Memory B cell (primary cell): ENCODE data around the gene SBNO2.
A peak's percentile ranks its signal among the peaks of the same experiment; 100 is the strongest.

Experiments used
- ATAC-seq: fragments of 150-1000 bp; cut with Tn5 transposase; 2 replicates; pipeline ENCODE4 v1.10.0; 2021; ENCODE audit warnings: low read depth, mild to moderate bottlenecking, moderate library complexity
- DNase-seq, 2 donors: peaks; one replicate each; pipeline ENCODE4 v3.0.0; 2022; ENCODE audit warnings: low spot score in 2 of 2
- H3K27ac Mint-ChIP-seq: one replicate; pipeline ENCODE4 v1.8.0; 2022; ENCODE audit warnings: mild to moderate bottlenecking, moderate library complexity, mixed read lengths
- H3K27me3 Mint-ChIP-seq: one replicate; pipeline ENCODE4 v1.8.0; 2022; ENCODE audit warnings: mixed read lengths
- H3K36me3 Mint-ChIP-seq: one replicate; pipeline ENCODE4 v1.8.0; 2022; ENCODE audit warnings: mild to moderate bottlenecking, mixed read lengths
- H3K4me1 Mint-ChIP-seq: one replicate; pipeline ENCODE4 v1.8.0; 2022; ENCODE audit warnings: mixed read lengths
- H3K4me3 Mint-ChIP-seq: one replicate; pipeline ENCODE4 v1.8.0; 2022; ENCODE audit warnings: mild to moderate bottlenecking, moderate library complexity, mixed read lengths
- H3K9me3 Mint-ChIP-seq: one replicate; pipeline ENCODE4 v1.8.0; 2022; ENCODE audit warnings: mixed read lengths

SBNO2 gene

DNA sequence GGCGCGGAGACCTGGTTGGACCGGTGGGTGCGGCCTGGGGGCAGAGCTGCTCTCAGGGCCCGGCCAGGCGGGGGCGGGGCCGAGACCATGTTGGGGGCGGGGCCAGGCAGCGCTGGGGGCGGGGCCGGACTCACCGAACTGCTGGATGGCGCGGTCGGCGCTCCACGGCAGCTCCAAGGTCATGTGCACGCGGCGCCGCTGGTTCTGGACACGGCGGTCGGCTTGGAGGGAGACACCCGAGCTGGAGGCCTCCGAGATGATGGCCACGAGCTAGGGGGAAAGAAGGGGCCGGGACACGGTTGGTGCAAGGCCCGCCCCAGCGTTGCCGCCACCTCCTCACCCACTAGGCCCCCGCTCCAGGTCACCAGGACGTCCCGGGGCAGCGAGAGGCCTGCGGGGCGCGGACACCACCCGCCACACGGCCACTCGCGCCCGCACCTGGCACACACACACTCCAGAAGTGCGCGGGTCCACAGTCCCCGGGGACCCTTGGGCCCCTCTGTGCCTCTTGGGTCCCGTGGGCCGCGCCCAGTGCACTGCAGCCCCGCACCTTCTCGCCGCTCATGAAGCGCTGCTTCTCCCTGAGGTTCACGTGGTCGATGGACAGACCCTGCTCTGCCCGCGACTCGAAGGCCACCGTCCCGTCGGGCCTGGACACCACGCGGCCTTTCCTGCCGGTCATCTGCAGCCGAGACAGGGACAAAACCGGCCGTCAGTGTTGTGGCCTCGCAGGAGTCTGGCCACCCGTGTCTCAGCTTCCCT is 61.6 kb downstream of the SBNO2 start:
- Mint-ChIP-seq H3K9me3 (no peaks in the 10 kb centered on the region), H3K4me3 (no peak overlapping the region), H3K27me3 (no peaks in the 10 kb centered on the region), H3K4me1 (peaks cover 2% of the 10 kb centered on the region), H3K36me3 (peaks cover 3% of the 10 kb centered on the region), H3K27ac (no peak overlapping the region)
- no peak for ATAC-seq
- DNase-seq = no peak

DNA sequence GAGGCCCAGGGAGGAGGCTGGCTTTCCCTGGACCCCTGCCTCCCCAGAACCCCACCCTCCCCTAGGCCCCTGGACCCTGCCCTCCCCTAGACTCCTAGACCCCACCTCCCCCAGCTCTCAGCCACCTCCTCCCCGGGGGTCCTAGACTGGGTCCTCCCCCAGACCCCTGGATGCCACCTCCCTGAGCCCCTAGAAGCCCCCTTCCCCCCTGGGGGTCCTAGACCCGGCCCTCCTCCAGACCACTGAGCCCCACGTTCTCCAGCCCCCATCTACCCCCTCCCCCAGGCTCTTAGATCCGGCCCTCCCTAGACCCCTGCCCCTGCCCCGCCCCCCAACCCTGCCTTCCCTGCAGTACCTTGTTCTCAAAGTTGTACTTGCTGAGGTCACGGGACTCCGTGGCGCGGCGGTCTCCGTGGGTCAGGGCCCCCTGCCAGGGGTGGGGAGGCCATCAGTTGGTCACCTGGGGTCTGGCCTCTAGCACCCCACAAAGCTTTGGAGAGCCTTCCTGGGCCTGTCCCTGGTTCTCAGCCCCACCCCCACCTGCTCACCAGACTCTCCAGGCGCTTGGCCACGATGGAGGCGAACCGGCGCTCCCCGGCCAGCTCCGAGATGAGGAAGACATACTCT is 62.3 kb downstream of the SBNO2 start:
- Mint-ChIP-seq H3K4me1 (peaks cover 5% of the 10 kb centered on the region), H3K27me3 (no peaks in the 10 kb centered on the region), H3K27ac (no peak overlapping the region), H3K9me3 (no peaks in the 10 kb centered on the region), H3K36me3 (peaks cover 3% of the 10 kb centered on the region), H3K4me3 (no peak overlapping the region)
- DNase-seq (no peak), ATAC-seq (no peak)

DNA sequence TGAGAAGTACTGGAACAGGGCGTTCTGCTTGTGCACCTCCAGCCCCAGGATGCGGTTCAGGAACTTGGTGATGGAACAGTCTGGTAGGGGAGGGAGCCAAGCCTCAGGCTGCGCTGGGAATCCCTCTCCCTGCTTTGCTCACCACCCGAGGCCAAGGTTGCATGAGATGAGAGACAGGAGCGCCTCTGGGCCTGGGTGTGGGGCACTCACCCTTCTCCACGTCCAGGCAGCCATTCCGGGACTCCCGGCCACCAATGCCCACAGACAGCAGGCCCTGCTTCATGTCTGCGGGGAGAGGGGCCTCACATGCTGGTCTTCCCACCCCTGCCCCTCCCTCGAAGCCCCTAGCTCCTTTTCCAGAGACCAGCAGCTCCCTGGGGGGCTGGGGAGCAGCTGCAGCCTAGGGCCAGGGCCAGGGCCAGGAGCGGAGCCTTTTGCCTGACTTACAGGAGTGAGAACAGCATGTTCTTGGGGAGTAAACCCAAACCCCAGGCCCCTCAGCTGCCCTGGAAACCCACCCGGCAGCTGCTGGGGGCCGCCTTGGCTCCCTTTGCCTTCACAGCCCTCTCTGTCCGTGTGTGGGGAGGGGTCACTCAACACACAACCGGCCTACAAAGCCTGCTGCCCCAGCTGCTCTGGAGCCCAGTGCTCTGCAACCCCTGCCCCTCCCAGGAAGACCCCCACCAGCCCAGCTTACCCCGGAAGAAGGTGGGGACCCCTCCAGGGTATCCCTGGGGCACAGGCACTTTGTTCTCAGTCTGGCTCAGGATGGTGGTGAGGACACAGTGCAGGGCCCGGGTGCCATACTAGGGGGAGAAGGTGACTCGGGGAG is 63.0 kb downstream of the SBNO2 start:
- Mint-ChIP-seq H3K27ac (no peak overlapping the region), H3K27me3 (no peaks in the 10 kb centered on the region), H3K9me3 (no peaks in the 10 kb centered on the region), H3K4me1 (peaks cover 6% of the 10 kb centered on the region), H3K4me3 (no peak overlapping the region), H3K36me3 (peaks cover 3% of the 10 kb centered on the region)
- ATAC-seq (no peak), DNase-seq (no peak)

DNA sequence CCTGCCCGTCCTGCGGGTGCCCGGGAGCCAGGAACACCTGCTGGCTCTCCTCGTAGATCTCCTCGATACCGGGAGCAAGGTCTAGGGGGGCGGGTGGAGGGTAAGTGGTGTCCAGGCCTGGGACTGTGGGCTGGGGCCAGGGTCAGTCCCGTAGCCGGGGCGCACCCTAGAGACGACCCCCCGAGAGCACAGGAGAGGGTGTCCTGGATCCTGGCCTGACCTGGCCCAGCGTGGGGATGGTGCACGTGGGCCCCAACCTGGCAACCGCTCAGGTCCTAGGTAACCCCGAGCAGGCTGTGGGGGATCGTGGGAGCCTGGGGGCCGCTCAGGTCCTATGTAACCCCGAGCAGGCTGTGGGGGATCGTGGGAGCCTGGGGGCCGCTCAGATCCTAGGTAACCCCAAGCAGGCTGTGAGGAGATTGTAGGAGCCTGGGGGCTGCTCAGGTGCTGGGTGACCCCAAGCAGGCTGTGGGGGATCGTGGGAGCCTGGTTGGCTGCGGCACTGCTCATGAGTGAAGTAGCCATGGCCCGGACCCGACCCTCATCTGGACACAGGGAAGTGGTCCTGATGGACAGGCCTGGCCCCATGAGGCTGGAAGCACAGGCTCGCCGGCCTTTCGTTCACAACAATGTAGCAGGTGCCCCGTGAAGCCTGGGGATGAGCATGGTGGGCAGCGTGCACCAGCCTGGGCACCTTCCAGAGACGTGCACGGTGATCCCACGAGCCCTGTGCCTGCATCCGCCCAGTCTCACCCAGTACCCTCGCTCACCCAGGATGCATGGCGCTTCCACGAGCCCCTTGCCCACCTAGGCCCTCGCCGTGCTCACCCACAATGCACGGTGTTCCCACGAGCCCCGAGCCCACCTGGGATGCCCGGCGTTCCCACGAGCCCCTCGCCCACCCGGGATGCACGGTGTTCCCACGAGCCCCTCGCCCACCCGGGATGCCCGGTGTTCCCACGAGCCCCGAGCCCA is 64.1 kb downstream of the SBNO2 start:
- H3K27me3 Mint-ChIP-seq = no peaks in the 10 kb centered on the region
- H3K36me3 Mint-ChIP-seq = peaks cover 1% of the 10 kb centered on the region
- no peaks in the 10 kb centered on the region for H3K9me3 Mint-ChIP-seq
- ATAC-seq (no peak), DNase-seq (no peak)
- no peak overlapping the region for H3K4me3 Mint-ChIP-seq
- H3K27ac Mint-ChIP-seq = no peak overlapping the region
- H3K4me1 Mint-ChIP-seq = peaks cover 6% of the 10 kb centered on the region

DNA sequence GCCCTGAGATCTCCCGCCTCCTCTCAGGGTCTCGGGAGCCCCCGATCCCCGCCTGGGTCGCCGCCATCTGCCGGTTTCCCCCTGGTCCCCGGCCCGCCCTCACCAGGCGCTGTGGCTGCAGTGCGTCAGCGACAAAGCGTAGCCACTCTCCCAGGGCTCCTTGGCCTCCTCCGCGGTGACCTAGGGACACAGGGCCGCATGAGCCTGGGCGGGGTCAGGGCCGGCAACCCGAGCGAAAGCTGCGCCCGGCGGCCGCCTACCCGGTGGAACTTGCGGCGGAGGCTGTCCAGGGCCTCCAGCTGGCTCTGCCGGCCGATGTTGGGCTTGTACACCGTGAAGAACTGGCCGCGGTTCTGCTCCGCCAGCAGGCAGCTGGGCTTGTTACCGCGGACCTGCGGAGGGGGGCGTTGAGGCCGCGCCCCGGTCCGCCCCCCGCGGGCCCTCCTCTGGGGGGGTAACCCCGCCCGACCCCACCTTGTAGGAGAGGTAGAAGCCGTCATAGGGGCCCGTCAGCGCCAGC is 65.0 kb downstream of the SBNO2 start:
- Mint-ChIP-seq H3K27ac (no peak overlapping the region), H3K4me1 (peaks cover 6% of the 10 kb centered on the region), H3K36me3 (peaks cover 1% of the 10 kb centered on the region), H3K27me3 (no peaks in the 10 kb centered on the region), H3K9me3 (no peaks in the 10 kb centered on the region), H3K4me3 (no peak overlapping the region)
- no peak for ATAC-seq
- DNase-seq = no peak

DNA sequence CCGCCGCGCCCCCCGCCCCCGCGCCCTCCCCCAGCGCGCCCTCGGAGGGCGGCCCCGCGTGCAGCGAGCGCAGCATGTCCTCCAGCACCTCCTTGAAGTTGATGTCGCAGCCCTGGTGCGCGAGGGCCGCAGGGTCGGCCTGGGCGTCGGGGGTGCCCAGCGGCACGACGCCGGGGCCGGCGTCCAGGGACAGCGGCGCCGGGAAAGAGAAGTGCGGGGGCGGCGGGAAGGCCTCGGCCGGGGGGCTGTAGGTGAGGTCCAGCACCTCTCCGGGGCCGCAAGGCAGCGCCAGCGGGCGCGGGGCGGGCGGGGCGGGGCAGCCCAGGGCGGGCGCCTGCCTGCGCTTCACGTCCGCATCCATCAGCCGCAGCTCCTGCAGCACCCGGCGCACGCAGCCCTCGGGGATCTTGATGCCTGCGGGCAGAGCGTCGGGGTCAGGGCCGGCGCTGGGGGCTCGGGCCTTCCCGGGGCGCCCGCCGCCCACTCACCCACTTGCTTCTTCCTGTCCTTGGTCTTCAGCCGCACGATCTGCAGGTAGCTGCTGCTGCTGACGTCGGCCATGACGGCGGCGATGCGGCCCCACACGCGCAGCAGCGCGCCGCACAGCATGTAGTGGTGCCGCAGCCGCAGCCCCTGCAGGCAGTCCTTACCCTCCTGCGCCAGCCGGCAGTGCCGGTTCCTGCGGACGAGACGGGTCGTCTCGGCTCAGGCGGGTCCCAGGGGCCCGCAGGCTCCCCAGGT is 65.6 kb downstream of the SBNO2 start:
- peaks cover 1% of the 10 kb centered on the region for H3K36me3 Mint-ChIP-seq
- no peak overlapping the region for H3K4me3 Mint-ChIP-seq
- no peak overlapping the region for H3K27ac Mint-ChIP-seq
- peaks cover 5% of the 10 kb centered on the region for H3K4me1 Mint-ChIP-seq
- no peak for ATAC-seq
- no peaks in the 10 kb centered on the region for H3K27me3 Mint-ChIP-seq
- DNase-seq = no peak
- no peaks in the 10 kb centered on the region for H3K9me3 Mint-ChIP-seq

DNA sequence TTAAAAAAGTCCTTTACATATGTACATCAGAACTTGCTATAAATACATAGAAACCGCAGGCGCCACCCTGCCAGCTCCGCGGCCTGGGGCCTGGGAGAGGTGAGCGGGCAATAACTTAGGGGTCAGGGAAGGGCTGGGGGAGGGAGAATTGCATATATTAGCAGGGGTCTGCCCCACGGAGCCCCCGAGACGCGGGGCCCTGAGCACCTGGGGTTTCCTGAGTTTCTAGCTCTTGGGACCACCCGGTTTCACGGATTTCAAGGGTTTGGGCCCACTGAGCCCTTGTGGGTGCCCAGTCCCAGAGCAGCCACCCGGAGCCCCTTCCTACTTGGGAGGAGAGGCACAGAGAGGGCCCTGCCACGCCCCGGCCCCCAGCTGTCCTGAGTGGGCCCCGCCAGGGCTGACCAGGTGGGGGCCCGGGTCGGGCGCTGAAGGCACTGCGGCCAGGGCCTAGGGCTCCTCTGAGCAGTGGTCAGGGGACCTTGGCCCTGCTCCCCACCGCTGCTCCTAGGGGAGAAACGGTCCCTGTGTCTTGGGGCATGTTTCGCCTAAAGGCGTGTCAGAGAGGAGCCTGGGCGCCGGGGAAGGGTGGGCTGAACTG is 66.3 kb downstream of the SBNO2 start:
- no peak for ATAC-seq
- no peaks in the 10 kb centered on the region for H3K27me3 Mint-ChIP-seq
- no peak for DNase-seq
- peaks cover 1% of the 10 kb centered on the region for H3K36me3 Mint-ChIP-seq
- peak overlapping the region; percentile 68 for H3K27ac Mint-ChIP-seq
- H3K4me1 Mint-ChIP-seq = peaks cover 4% of the 10 kb centered on the region
- H3K9me3 Mint-ChIP-seq = no peaks in the 10 kb centered on the region
- no peak overlapping the region for H3K4me3 Mint-ChIP-seq

DNA sequence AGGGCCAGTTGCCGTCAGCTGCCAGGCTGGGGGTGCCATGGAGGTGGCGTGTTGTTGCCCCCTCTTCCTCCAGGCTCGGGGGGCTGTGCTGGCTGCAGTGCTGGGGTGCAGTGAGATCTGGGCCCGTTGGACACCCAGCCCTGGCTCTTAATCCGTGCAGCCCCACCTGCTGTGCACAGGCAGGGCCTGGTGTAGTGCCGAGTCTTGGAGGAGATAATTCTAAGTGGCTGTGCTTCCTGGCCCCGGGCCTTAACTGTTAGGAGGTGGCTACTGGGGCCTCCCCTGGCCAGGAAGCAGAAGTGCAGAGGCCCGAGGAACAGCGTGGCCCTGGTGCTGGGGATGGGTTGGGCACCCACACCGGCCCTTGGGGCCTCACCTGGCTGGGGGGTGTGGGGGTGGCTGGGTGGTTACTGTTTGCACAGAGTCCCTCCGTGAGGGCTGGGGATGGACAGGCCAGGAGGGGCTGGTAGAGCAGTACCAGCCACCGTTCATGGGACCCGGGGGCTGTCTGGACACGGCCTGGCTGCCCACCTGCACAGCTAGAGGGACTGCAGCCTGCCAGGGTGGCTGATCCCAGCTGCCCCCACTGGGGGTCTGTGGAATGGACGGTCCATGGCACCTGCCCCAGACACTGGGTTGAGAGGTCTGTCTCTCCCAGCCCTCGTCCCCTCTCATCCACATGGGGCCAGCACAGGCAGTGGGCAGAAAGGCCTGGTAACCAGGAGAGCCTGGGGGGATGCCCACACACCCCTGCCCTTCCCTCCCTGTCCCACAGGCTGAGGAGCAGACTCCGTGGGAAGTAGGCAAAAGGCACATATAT is 67.0 kb downstream of the SBNO2 start:
- Mint-ChIP-seq H3K27ac (peak overlapping the region; percentile 68), H3K36me3 (peaks cover 1% of the 10 kb centered on the region)

DNA sequence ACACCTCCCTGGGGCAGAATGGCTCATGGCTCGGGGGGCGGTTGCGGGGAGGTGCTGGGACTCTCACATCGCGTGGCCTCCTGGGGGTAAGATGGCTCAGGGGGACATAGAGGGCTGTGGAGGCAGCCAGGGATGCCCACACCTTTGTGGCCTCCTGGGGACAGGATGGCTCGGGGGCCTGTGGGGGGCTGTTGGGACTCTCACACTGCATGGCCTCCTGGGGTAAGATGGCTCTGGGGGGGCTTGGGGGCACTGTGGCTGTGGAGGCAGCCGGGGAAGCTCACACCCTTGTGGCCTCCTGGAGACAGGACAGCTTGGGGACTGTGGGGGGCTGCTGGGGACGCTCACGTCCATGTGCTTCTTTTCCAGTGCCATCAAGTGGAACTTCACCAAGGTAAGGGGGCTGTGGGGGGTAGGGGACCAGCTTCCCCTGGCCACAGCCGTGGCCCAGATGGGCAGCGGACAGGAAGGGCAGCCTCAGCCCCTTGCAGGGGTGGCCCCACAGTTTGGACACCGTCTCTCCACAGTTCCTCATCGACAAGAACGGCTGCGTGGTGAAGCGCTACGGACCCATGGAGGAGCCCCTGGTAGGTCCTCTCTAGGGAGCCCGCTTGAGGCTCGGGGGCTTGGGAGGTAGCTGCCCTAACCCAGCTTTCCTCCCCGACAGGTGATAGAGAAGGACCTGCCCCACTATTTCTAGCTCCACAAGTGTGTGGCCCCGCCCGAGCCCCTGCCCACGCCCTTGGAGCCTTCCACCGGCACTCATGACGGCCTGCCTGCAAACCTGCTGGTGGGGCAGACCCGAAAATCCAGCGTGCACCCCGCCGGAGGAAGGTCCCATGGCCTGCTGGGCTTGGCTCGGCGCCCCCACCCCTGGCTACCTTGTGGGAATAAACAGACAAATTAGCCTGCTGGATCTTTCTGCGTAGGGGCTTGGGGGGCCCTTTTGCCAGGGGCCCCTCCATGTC is 67.9 kb downstream of the SBNO2 start:
- Mint-ChIP-seq H3K27me3 (no peaks in the 10 kb centered on the region), H3K4me1 (peaks cover 8% of the 10 kb centered on the region), H3K9me3 (no peaks in the 10 kb centered on the region), H3K27ac (peak overlapping the region; percentile 85), H3K36me3 (peaks cover 1% of the 10 kb centered on the region), H3K4me3 (peak overlapping the region; percentile 59)
- no peak for DNase-seq
- ATAC-seq = no peak

More for the DNA sequence above, 67.0 kb downstream of the SBNO2 start:
- peaks cover 4% of the 10 kb centered on the region for H3K4me1 Mint-ChIP-seq
- no peak for ATAC-seq
- no peaks in the 10 kb centered on the region for H3K27me3 Mint-ChIP-seq
- no peak for DNase-seq
- no peak overlapping the region for H3K4me3 Mint-ChIP-seq
- H3K9me3 Mint-ChIP-seq = no peaks in the 10 kb centered on the region

DNA sequence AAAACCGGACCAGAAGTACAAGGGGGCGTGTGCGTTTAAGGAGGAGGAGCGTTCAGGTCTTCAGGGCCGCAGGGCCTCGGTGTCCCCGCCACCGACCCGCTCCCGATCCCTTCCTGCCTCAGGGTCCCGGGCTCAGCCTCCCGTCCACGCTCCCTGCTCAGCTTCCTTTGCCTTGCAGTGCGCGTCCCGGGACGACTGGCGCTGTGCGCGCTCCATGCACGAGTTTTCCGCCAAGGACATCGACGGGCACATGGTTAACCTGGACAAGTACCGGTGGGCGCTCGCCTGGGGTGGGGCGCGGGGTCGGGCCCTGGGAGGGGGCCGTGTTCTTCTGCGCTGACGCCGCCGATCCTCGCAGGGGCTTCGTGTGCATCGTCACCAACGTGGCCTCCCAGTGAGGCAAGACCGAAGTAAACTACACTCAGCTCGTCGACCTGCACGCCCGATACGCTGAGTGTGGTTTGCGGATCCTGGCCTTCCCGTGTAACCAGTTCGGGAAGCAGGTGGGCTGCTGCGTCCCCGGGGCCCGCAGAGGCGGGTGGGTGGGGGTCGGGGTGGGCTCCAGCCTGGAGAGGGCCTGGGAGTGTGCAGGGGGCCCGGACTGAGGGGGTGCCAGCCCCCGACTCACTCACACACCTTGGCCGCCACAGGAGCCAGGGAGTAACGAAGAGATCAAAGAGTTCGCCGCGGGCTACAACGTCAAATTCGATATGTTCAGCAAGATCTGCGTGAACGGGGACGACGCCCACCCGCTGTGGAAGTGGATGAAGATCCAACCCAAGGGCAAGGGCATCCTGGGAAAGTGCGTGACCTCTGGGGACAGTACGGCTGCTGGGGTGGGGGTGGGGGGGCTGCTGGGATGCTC is 68.8 kb downstream of the SBNO2 start:
- H3K4me1 Mint-ChIP-seq = peaks cover 8% of the 10 kb centered on the region
- peaks cover 1% of the 10 kb centered on the region for H3K36me3 Mint-ChIP-seq
- H3K27ac Mint-ChIP-seq = peak overlapping the region; percentile 85
- H3K4me3 Mint-ChIP-seq = peak overlapping the region; percentile 78
- H3K27me3 Mint-ChIP-seq = no peaks in the 10 kb centered on the region
- peak; percentile 0 for ATAC-seq
- no peaks in the 10 kb centered on the region for H3K9me3 Mint-ChIP-seq
- peak in 1 of 2 donors; percentile 59 for DNase-seq
